Transverse colon (tissue), 4 donors: ENCODE data around the gene TTLL6. TPM values are rescaled to one million over a fixed set of nuclear protein-coding genes. Genes with fewer than 3 reads are reported as not detected.

Experiments
- DNase-seq: peaks from one replicate; pipeline ENCODE4 v3.0.0-alpha.2; 2019
- H3K27ac ChIP-seq, 4 donors: fragments of 200-600 bp; sonication (generic); 2 replicates each; pipeline ENCODE4 v1.5.1; 2016 to 2018; ENCODE audit warnings: inconsistent platforms in 4 of 4
- H3K27me3 ChIP-seq: fragments of 200-600 bp; sonication (generic); 2 replicates; pipeline ENCODE4 v1.5.1; 2017; ENCODE audit warnings: inconsistent platforms
- H3K36me3 ChIP-seq, 4 donors: fragments of 200-600 bp; sonication (generic); 2 replicates each; pipeline ENCODE4 v1.5.1; 2017 to 2019; ENCODE audit warnings: inconsistent platforms in 4 of 4
- H3K4me1 ChIP-seq, 4 donors: fragments of 200-600 bp; sonication (generic); 2 replicates each; pipeline ENCODE4 v1.5.1; 2017 to 2020; ENCODE audit warnings: inconsistent platforms in 4 of 4
- H3K4me3 ChIP-seq, 4 donors: fragments of 200-600 bp; sonication (generic); 1 replicate in 1 of 4; 2 replicates in 3 of 4; pipeline versions ENCODE4 v1.5.1 to v1.6.1; 2017 to 2019; ENCODE audit warnings: inconsistent platforms in 4 of 4
- H3K9me3 ChIP-seq, 2 donors: fragments of 200-600 bp; sonication (generic); 2 replicates each; pipeline ENCODE4 v1.5.1; 2017 to 2019; ENCODE audit warnings: inconsistent platforms in 2 of 2
- CTCF ChIP-seq, 5 experiments: fragments of 200-600 bp in 3 of 5; fragments of 450-650 bp in 2 of 5; sonication (generic) in 3 of 5; IDR thresholded peaks; 1 replicate in 2 of 5; 2 replicates in 3 of 5; pipeline ENCODE4 v1.5.1; 2016 to 2017; ENCODE audit warnings: antibody characterized with exemption in 5 of 5, inconsistent platforms in 3 of 5, mild to moderate bottlenecking in 2 of 5, moderate library complexity in 1 of 5
- EP300 ChIP-seq: sonication (generic); formaldehyde crosslinking; IDR thresholded peaks from one replicate; pipeline ENCODE4 v1.6.1; 2017; ENCODE audit warnings: antibody characterized with exemption, low read depth
- POLR2A ChIP-seq: fragments of 450-650 bp; IDR thresholded peaks from one replicate; pipeline ENCODE4 v1.6.1; 2016; ENCODE audit warnings: antibody characterized with exemption, mild to moderate bottlenecking, moderate library complexity
- POLR2AphosphoS5 ChIP-seq, 3 donors: sonication (generic); formaldehyde crosslinking; IDR thresholded peaks; one replicate each; pipeline ENCODE4 v1.6.1; 2016; ENCODE audit warnings: antibody characterized with exemption in 3 of 3
- WGBS, 2 donors: methylation state at CpG; one replicate each; pipeline ENCODE4 v1.1.5; 2018; ENCODE audit warnings: low coverage in 1 of 2; 5-methylcytosine and 5-hydroxymethylcytosine counted together
- in situ Hi-C, 4 donors: fragments of 200-750 bp; cut with MboI; loops; one replicate each; pipeline versions ENCODE4 v1.15.0 to v1.15.1; 2017; ENCODE audit warnings: low sequenced_read_pairs in 3 of 4, low pct_ligation_motif_present in 1 of 4, low pct_unique_long_range_greater_than_20kb in 1 of 4
- intact Hi-C: fragments of 100-400 bp; cut with DNase I; formaldehyde crosslinking; loops from one replicate; pipeline ENCODE4 v1.15.1; 2023; ENCODE audit warnings: low total_unique reads
- small RNA-seq, 4 donors: library from RNA; depleted of rRNA; stranded (forward); fragments of <200 nt; gene quantifications; one replicate each; pipeline ENCODE3, GENCODE V24; 2016
- total RNA-seq, 4 donors: library from RNA; depleted of rRNA; stranded (reverse); fragments of >200 nt; gene quantifications; one replicate each; pipeline ENCODE4 v1.1.0, GENCODE V29; 2016

Gene TTLL6
- total RNA-seq, 4 donors from 2014 or later: 4.9 to 24.9 (median 7.3) TPM

GRCh38 chr17:48715496-48716399 lies 101.3 kb downstream of the TTLL6 start:
- intact Hi-C loops: no loop called here
- 23 to 24% methylated on average over 4 to 5 of the region's 5 CpGs for WGBS, 2 donors
- TF ChIP-seq POLR2AphosphoS5 (IDR thresholded peaks at IDR 0.05) (no peak), CTCF (IDR thresholded peaks at IDR 0.05) (no peak), EP300 (no peak), POLR2A (no peak)
- DNase-seq: no peak
- H3K36me3 ChIP-seq: no peaks in the 10 kb centered on the region
- in situ Hi-C loops: no loop called here
- peaks cover 98% of the 10 kb centered on the region for H3K27me3 ChIP-seq
- H3K9me3 ChIP-seq: no peaks in the 10 kb centered on the region
- H3K4me1 ChIP-seq: peaks cover 9 to 20% (median 14%) of the 10 kb centered on the region in 4 donors
- H3K4me3 ChIP-seq: no peak overlapping the region
- no peak overlapping the region for H3K27ac ChIP-seq

Small RNA genes within 50 kb of the gene (small RNA-seq; reads per million reads assigned to genes)
- 0 reads per million in 4 donors for gene COX6B1P2
- 0 reads per million in 4 donors for gene MIR3185
- 0 reads per million in 4 donors for gene RF02132
- gene RF02133: 0 reads per million in 4 donors
- gene RN7SL125P: 0 to 1.7 (median 0.23) reads per million in 4 donors

Other genes with a start within 250 kb of the TTLL6 start
- 1 to 10 TPM in 3 of 4 donors, not detected in 1; 1.9 to 4.8 (median 2.0) TPM for gene HOXB4, start 238.9 kb downstream of the TTLL6 start, total RNA-seq
- gene HOXB3, start 227.0 kb downstream of the TTLL6 start, total RNA-seq: 10 to 100 TPM; 25.7 to 57.1 (median 34.9) TPM
- gene HOXB5, start 223.4 kb downstream of the TTLL6 start, total RNA-seq: 10 to 100 TPM; 10.5 to 35.4 (median 18.7) TPM
- 10 to 100 TPM; 42.7 to 78.4 (median 62.5) TPM for gene HOXB6, start 212.2 kb downstream of the TTLL6 start, total RNA-seq
- 10 to 100 TPM in 3 of 4 donors, not detected in 1; 11.2 to 20.9 (median 16.7) TPM for gene HOXB7, start 206.2 kb downstream of the TTLL6 start, total RNA-seq
- 10 to 100 TPM in 2 of 4 donors, 1 to 10 TPM in 2; 1.8 to 21.3 (median 8.9) TPM for gene HOXB8, start 201.9 kb downstream of the TTLL6 start, total RNA-seq
- 10 to 100 TPM; 19.8 to 54.3 (median 29.4) TPM for gene HOXB9, start 190.9 kb downstream of the TTLL6 start, total RNA-seq
- gene PRAC1, start 94.7 kb downstream of the TTLL6 start, total RNA-seq: 1 to 10 TPM in 1 of 4 donors, not detected in 3; 4.4 TPM
- 1 to 10 TPM in 1 of 4 donors, not detected in 3; 4.1 TPM for gene PRAC2, start 94.0 kb downstream of the TTLL6 start, total RNA-seq
- gene HOXB13, start 88.5 kb downstream of the TTLL6 start, total RNA-seq: 1 to 10 TPM; 1.2 to 5.7 (median 3.5) TPM
- gene CALCOCO2, start 13.8 kb upstream of the TTLL6 start, total RNA-seq: 100 to 1,000 TPM; 141 to 292 (median 207) TPM
- gene ATP5MC1, start 75.6 kb upstream of the TTLL6 start, total RNA-seq: 100 to 1,000 TPM in 3 of 4 donors, 10 to 100 TPM in 1; 94.7 to 214 (median 153) TPM
- gene UBE2Z, start 91.2 kb upstream of the TTLL6 start, total RNA-seq: 10 to 100 TPM; 33.2 to 70.8 (median 47.6) TPM
- 10 to 100 TPM; 44.1 to 67.7 (median 62.0) TPM for gene SNF8, start 127.6 kb upstream of the TTLL6 start, total RNA-seq
- not detected for gene GIP, start 151.4 kb upstream of the TTLL6 start, total RNA-seq
- under 1 TPM in 1 of 4 donors, not detected in 3; under 0.01 TPM for gene IGF2BP1, start 180.2 kb upstream of the TTLL6 start, total RNA-seq